Activated naive CD4-positive, alpha-beta T cell treated with anti-CD3 and anti-CD28 coated beads for 36 hours (primary cell): ENCODE data around the gene FGFR3. TPM values are rescaled to one million over a fixed set of nuclear protein-coding genes. Genes with fewer than 3 reads are reported as not detected.

ENCODE experiments used
- CTCF ChIA-PET: fragments of 350-600 bp; sonication (Branson Sonifier 250); formaldehyde crosslinking; loops from one replicate; lab custom pipeline; 2021; ENCODE audit warnings: antibody characterized with exemption; lab: Charles Lee
- DNase-seq: peaks from one replicate; pipeline ENCODE4 v3.0.0-alpha.2; 2020
- H3K27ac Mint-ChIP-seq: one replicate; pipeline ENCODE4 v1.8.0; 2021; ENCODE audit warnings: mild to moderate bottlenecking, mixed read lengths
- H3K27me3 Mint-ChIP-seq: one replicate; pipeline ENCODE4 v1.8.0; 2021; ENCODE audit warnings: low read depth, mixed read lengths
- H3K36me3 Mint-ChIP-seq: one replicate; pipeline ENCODE4 v1.8.0; 2021; ENCODE audit warnings: low read depth, mixed read lengths
- H3K4me1 Mint-ChIP-seq: one replicate; pipeline ENCODE4 v1.8.0; 2021; ENCODE audit warnings: low read depth, mixed read lengths
- H3K4me3 Mint-ChIP-seq: one replicate; pipeline ENCODE4 v1.8.0; 2021; ENCODE audit warnings: mild to moderate bottlenecking, moderate library complexity, mixed read lengths
- H3K9me3 Mint-ChIP-seq: one replicate; pipeline ENCODE4 v1.8.0; 2021; ENCODE audit warnings: mixed read lengths
- intact Hi-C: fragments of 100-400 bp; cut with micrococcal nuclease; formaldehyde crosslinking; loops from one replicate; pipeline ENCODE4 v1.15.1; 2023
- total RNA-seq, 2 experiments: library from RNA; stranded (reverse); gene quantifications; one replicate each; pipeline ENCODE4 v1.2.3, GENCODE V29; 2021

FGFR3 gene
- total RNA-seq, 2 experiments from 2014 or later, result 0.27 to 0.52 TPM

DNA sequence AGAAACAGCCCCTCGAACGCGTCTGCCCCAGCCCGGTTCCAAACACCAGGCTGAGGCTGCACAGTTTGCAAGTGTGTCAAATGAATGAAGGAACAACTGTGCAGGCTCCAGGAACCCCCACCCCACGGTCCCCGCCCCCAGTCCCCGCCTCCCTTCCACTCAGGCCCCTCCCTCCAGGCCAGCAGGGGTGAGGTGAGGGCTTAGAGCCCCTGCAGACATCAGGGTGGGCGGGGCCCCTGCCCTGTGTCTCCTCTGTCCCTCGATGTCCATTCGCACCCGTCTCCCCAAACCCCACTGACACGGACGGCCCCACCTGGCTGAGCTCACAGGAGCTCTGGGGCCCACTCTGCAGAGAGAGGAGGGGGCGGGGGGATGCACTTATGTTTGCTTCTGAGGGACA is 43.3 kb upstream of the FGFR3 start:
- H3K27me3 Mint-ChIP-seq, result no peaks in the 10 kb centered on the region
- H3K9me3 Mint-ChIP-seq, result no peaks in the 10 kb centered on the region
- H3K36me3 Mint-ChIP-seq, result peaks cover 3% of the 10 kb centered on the region
- no peak overlapping the region for H3K4me3 Mint-ChIP-seq
- intact Hi-C loops, result no loop called here
- no peak overlapping the region for H3K27ac Mint-ChIP-seq
- DNase-seq, result no peak
- CTCF ChIA-PET, result interaction anchor here (4.1 kb wide), 1 partner anchor 59 kb away, joined by 55 read pairs; no protein-coding TSS in a partner anchor
- peaks cover 6% of the 10 kb centered on the region for H3K4me1 Mint-ChIP-seq

DNA sequence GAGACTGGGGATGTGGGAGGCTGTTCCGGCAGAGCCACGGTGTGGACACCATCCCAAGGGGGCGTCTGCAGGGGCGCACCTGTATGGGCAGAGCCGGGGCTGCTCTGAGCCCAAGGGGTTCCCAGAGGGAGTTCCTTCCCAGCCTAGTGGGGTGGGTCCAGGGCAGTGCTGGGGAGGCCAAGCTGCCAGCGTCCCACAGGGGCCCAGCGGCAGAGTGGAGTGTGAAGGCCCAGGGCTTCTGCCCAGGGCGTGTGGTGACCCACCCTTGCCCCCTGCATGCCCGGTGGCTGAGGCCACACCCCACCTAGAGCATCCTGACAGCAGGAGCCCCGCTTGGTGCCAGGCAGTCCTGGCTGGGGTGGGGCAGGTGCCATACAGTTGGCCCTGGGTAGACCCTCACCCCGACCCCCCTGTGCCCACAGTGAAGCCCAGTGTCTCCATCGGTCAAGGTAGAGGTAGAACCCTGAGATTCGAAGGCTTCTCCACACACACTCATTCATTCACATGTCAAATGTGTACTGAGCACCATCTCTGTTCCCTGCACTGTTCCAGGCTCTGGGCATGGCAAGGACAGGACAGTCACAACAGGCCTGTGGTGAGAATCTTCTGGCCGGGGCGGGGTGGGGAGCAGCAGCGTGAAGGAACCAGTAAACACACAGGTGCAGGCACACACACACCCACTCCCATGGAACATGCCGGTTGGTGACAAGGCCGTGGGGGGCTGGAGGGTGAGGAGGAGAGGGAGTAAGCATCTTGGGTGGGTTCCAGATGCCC is 42.5 kb upstream of the FGFR3 start:
- DNase-seq, result no peak
- intact Hi-C loops, result no loop called here
- peaks cover 6% of the 10 kb centered on the region for H3K4me1 Mint-ChIP-seq
- H3K36me3 Mint-ChIP-seq, result no peaks in the 10 kb centered on the region
- H3K9me3 Mint-ChIP-seq, result no peaks in the 10 kb centered on the region
- CTCF ChIA-PET, result interaction anchor here (4.1 kb wide), 1 partner anchor 58 kb away, joined by 55 read pairs; no protein-coding TSS in a partner anchor
- no peak overlapping the region for H3K27ac Mint-ChIP-seq
- no peaks in the 10 kb centered on the region for H3K27me3 Mint-ChIP-seq
- H3K4me3 Mint-ChIP-seq, result no peak overlapping the region

DNA sequence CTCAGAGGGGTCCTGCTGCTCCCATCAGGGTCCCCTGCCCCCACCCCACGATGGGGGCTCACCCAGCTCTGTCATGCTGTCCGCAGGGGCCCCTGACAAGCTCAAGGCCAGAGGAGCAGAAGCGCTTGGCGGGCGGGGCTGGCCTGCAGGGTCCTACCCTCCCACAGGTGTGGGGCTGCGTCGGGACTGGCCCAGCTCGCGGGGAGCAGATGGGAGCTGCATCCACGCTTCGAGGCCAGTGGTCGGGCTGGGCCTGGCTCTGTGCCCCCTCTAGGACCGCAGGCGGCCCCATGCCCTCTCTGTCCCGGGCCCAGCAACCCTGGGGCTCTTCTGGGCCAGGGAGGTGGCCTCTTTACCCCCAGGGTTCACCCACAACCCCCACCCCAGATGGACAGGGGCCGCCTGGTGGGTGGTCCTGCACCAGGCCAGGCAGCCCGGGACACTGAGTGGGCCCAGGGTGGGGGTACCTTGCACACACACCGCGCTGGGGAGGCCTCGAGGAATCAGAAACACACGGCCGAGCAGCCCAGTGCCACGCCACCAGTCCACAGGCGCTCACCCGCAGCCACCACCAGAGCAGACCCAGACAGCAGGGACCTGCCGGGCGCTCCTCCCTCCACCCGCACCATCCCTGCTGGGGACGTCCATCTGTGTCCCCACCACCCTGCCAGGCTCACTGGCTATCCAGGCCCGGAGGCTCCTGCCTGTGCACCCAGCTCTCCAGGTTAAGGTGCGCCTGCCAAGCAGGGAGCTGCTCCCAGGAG is 41.8 kb upstream of the FGFR3 start:
- Mint-ChIP-seq H3K36me3 (no peaks in the 10 kb centered on the region), H3K27ac (no peak overlapping the region), H3K4me3 (no peak overlapping the region), H3K9me3 (no peaks in the 10 kb centered on the region), H3K4me1 (peaks cover 6% of the 10 kb centered on the region), H3K27me3 (no peaks in the 10 kb centered on the region)
- intact Hi-C loops, result no loop called here
- DNase-seq, result no peak
- CTCF ChIA-PET, result interaction anchor here (0.8 to 2.1 kb wide), 4 partner anchors 15 to 58 kb away, joined by 3 to 23 read pairs (median 3); no protein-coding TSS in a partner anchor

DNA sequence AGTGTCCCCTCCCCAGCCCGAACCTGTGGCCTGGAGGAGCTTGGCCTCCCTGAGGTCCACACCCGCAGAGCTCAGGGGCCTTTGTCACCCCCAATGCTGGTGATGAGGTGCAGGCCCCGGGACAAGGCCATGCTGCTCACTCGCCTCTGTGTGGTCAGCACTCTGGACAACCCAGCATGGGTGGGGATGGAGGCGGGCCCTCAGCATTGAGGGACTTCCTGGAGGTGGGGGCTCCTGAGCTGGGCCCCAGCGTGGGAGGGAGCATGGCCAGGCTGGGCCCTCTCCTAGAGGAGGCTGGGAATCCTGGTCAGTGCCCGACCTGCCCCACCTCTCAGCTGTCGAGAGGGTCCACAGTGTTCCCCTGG is 41.2 kb upstream of the FGFR3 start:
- CTCF ChIA-PET, result interaction anchor here (0.8 to 2.1 kb wide), 5 partner anchors 14 to 148 kb away, joined by 3 to 23 read pairs (median 3); no protein-coding TSS in a partner anchor
- no peaks in the 10 kb centered on the region for H3K9me3 Mint-ChIP-seq

DNA sequence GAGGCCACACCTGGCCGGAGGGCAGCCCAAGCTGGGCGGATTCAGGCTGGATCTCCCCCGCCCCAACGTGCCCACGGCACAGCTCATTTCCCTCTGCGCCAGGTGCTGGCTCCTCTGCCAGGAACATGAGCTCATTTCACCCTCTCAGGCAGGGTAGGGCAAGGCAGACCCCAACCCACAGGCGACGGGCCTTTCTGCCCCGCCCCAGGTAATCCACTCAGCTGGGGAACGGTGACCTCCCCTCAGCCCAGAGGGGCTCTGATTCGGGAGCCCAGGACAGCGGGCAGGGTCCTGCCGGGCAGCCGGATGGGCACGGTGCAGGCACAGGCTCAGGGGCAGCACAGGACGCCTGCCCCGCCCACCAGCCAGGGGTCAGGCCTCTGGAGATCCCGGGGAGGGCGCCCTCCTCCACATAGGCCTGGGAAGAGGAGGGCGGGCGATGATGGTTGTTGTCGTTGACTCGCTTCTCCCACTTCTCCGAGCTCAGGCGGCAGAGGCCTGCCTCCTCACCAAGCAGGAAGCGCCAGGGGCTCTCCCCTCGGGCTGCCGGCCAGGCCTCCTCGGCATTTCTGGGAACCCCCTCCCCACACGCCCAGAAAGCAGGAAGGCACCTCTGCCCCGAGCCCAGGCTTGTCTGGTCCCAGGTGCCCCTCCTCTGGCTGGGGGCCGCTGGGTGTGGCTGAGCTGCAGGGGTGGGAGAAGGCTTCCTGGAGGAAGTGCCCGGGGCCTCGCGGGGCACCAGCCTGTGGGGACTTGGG is 40.6 kb upstream of the FGFR3 start:
- DNase-seq, result peak; percentile 94
- Mint-ChIP-seq H3K27ac (no peak overlapping the region), H3K4me1 (peaks cover 6% of the 10 kb centered on the region), H3K27me3 (no peaks in the 10 kb centered on the region), H3K36me3 (no peaks in the 10 kb centered on the region), H3K9me3 (no peaks in the 10 kb centered on the region), H3K4me3 (no peak overlapping the region)
- CTCF ChIA-PET, result interaction anchor here (0.8 to 2.1 kb wide), 5 partner anchors 14 to 148 kb away, joined by 3 to 23 read pairs (median 3); no protein-coding TSS in a partner anchor
- intact Hi-C loops, result loop anchor here (2.0 kb wide), 1 partner anchor 14 kb away; no protein-coding TSS in a partner anchor

More for the DNA sequence above, 41.2 kb upstream of the FGFR3 start:
- H3K4me1 Mint-ChIP-seq, result peaks cover 6% of the 10 kb centered on the region
- no peak for DNase-seq
- no peak overlapping the region for H3K4me3 Mint-ChIP-seq
- H3K27ac Mint-ChIP-seq, result no peak overlapping the region
- intact Hi-C loops, result loop anchor here (2.0 kb wide), 1 partner anchor 15 kb away; no protein-coding TSS in a partner anchor
- no peaks in the 10 kb centered on the region for H3K36me3 Mint-ChIP-seq
- H3K27me3 Mint-ChIP-seq, result no peaks in the 10 kb centered on the region

DNA sequence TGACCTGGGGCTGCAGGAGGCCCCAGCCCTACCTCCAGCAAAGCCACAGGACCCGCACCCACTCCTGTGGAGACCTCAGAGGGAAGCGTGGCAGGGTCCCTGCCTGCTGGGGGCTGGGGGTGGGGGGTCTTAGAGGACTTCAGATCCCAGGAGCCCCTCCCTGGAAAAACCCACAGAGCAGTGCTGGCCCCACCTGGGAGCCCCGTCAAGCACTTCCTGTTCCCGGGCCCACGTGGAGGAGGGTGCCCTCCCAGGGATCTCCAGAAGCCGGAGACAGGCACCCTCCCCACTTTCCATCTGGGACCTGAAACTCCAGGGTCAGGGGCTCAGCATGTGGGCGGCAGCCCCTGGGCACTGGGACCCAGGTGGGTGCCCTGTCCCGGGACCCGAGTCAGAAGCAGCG is 39.8 kb upstream of the FGFR3 start:
- H3K27me3 Mint-ChIP-seq, result no peaks in the 10 kb centered on the region
- no peak overlapping the region for H3K4me3 Mint-ChIP-seq
- CTCF ChIA-PET, result no interaction called here
- H3K9me3 Mint-ChIP-seq, result no peaks in the 10 kb centered on the region
- no peak for DNase-seq
- peaks cover 6% of the 10 kb centered on the region for H3K4me1 Mint-ChIP-seq
- H3K36me3 Mint-ChIP-seq, result no peaks in the 10 kb centered on the region
- H3K27ac Mint-ChIP-seq, result no peak overlapping the region
- intact Hi-C loops, result loop anchor here (2.0 kb wide), 1 partner anchor 14 kb away; no protein-coding TSS in a partner anchor

DNA sequence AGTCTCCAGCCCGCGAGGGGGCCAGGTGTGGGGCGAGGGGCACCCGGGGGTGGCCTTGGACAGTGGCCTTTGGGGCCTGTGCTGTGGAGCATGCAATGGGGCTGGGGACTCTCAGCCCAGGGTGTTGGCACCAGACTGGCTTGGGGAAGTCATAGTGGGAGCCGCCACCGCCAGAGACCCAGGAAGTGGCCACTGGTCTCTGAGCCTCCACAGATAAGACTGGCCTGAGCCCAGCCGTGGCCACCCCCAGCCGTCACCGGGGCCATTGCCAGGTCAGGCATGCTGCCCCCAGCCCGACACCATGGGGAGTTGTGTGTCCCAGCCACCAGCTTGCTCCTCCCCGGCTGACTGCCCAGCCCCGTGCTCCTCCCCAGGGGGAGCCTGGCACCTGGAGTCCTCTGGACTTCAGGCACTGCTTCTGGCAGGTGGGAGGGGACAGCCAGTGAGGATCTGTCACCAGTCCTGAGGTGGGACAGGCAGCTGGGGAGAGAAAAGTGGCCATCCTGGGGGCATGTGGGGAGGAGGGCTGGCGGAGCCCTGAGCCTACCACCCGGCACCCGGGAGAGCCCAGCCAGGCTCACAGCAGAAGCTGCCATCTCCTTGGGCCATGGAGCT is 39.3 kb upstream of the FGFR3 start:
- no peak overlapping the region for H3K27ac Mint-ChIP-seq
- H3K36me3 Mint-ChIP-seq, result no peaks in the 10 kb centered on the region
- intact Hi-C loops, result loop anchor here (2.0 kb wide), 1 partner anchor 13 kb away; no protein-coding TSS in a partner anchor
- H3K4me1 Mint-ChIP-seq, result peaks cover 6% of the 10 kb centered on the region
- no peak for DNase-seq
- H3K9me3 Mint-ChIP-seq, result no peaks in the 10 kb centered on the region
- H3K27me3 Mint-ChIP-seq, result no peaks in the 10 kb centered on the region
- CTCF ChIA-PET, result no interaction called here
- H3K4me3 Mint-ChIP-seq, result no peak overlapping the region

DNA sequence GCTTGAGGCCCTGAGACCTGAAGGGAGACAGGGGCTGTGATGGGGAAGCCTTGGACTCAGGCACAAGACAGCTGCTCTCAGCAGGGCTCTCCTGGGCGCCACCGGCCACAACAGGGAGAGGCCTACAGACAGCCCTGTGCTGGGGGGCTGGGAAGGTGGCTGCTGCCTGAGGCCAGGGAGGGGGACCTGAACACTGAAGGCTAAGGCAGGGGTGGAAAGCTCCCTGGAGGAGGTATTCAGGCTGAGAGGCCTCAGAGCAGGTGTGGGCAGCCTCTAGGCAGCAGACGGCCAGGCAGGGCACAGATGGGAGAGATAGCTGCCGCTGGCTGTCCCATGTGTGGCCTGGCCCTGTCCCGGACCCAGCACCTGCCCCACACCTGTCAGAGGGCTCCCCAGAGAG is 38.8 kb upstream of the FGFR3 start:
- Mint-ChIP-seq H3K4me3 (no peak overlapping the region), H3K27me3 (no peaks in the 10 kb centered on the region), H3K36me3 (no peaks in the 10 kb centered on the region), H3K9me3 (no peaks in the 10 kb centered on the region), H3K4me1 (peaks cover 6% of the 10 kb centered on the region), H3K27ac (no peak overlapping the region)
- intact Hi-C loops, result no loop called here
- DNase-seq, result no peak
- CTCF ChIA-PET, result no interaction called here

DNA sequence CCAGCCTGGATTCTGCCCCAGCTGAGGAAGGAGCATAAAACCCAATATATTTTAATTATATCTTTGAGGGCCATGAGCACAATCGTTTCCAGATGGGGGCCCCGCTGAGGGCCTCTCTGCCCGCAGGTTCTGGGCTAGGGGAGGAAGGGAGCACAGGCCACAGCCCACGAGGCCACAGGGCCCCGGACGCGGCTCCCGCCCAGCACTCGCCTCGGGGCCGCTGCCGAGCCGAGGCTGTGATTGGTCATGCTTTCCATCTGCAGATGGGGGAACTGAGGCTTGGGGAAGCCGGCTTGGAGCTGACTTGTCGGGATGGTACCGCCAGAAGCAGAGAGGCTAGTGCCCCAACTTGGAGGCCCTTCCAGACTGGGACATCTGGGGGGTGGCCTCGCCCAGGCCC is 37.8 kb upstream of the FGFR3 start:
- Mint-ChIP-seq H3K36me3 (no peaks in the 10 kb centered on the region), H3K4me3 (no peak overlapping the region), H3K4me1 (peaks cover 10% of the 10 kb centered on the region), H3K27ac (no peak overlapping the region), H3K9me3 (no peaks in the 10 kb centered on the region), H3K27me3 (no peaks in the 10 kb centered on the region)
- no peak for DNase-seq
- intact Hi-C loops, result no loop called here
- CTCF ChIA-PET, result no interaction called here

DNA sequence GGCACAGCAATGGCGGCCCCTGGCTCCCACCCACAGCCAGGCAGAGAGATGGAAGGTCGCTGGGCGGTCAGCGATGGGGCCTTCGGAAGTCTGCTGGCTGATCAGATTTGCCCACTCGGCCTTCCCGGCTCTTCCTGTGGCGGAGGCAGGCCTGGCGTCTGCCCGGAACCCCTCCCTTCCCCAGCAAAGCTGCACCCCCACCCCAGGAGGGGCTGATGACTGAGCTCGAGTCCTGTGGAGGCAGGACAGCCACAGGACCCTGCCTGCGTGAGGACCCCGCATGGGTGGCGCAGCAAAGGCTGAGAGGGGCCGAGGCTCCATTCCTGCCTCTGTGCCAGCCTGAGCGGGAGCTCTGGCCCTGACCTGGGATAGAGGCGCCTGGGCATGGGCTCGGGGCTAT is 37.0 kb upstream of the FGFR3 start:
- H3K36me3 Mint-ChIP-seq, result no peaks in the 10 kb centered on the region
- no peaks in the 10 kb centered on the region for H3K9me3 Mint-ChIP-seq
- intact Hi-C loops, result no loop called here
- DNase-seq, result no peak
- CTCF ChIA-PET, result no interaction called here
- H3K27ac Mint-ChIP-seq, result no peak overlapping the region
- no peak overlapping the region for H3K4me3 Mint-ChIP-seq
- H3K4me1 Mint-ChIP-seq, result peaks cover 10% of the 10 kb centered on the region
- H3K27me3 Mint-ChIP-seq, result no peaks in the 10 kb centered on the region

DNA sequence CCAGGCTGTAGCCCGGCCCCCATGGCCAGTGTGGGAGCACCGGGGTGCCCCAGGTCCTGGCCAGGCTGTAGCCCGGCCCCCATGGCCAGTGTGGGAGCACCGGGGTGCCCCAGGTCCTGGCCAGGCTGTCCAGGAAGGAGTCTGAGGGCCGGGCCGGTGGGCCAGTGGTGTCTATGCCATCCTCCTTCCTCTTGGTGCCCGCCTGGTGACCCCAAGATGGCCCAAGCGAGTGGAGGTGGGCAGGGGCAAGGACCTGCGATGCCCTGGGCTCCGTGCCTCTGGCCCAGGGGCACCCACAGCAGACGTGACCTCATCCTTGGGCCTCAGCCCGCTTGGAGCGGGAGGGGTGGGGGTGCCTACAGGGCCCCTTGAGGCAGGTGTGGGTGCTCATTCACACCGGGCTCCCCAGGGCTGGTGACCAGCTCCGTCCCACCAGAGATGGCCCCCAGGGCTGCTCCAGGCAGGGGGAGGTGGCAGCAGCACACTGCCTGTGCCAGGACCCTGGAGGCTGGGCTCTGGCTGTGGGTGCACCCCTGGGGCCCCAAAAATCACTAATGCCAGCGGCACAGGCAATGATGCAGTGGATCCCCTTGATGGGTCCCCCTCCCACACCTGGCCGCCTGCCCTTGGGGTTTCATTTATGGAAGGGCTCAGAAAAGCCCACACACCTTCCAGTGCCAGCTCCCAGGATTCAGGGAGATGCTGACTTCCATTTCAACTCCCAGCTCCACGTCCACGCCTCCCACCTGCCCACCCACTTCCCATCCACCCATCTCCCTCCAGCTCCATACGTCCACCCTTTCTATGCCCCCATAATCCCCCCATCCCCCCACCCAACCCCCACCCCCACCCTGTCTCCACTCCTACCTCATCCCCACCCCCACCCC is 36.0 kb upstream of the FGFR3 start:
- intact Hi-C loops, result no loop called here
- Mint-ChIP-seq H3K27ac (no peak overlapping the region), H3K9me3 (no peaks in the 10 kb centered on the region), H3K4me1 (peaks cover 10% of the 10 kb centered on the region), H3K4me3 (no peak overlapping the region), H3K27me3 (no peaks in the 10 kb centered on the region), H3K36me3 (no peaks in the 10 kb centered on the region)
- CTCF ChIA-PET, result interaction anchor here (0.8 kb wide), 1 partner anchor 64 kb away, joined by 4 read pairs; no protein-coding TSS in a partner anchor
- DNase-seq, result no peak
